Endothelial cell (in vitro differentiated cells): ENCODE measurements around the gene RGL2. TPM values are rescaled to one million over a fixed set of nuclear protein-coding genes. Genes with fewer than 3 reads are reported as not detected.
A peak's percentile ranks its signal among the peaks of the same experiment; 100 is the strongest.

ENCODE experiments used
- DNase-seq: peaks from one replicate; pipeline ENCODE4 v3.0.0; 2021; ENCODE audit warnings: low spot score
- H3K27ac Mint-ChIP-seq: one replicate; pipeline ENCODE4 v1.8.0; 2021; ENCODE audit warnings: mixed read lengths, inconsistent platforms; ENCODE audit not compliant: unreplicated experiment
- H3K27me3 Mint-ChIP-seq: one replicate; pipeline ENCODE4 v1.8.0; 2021; ENCODE audit warnings: mild to moderate bottlenecking, moderate library complexity, mixed read lengths, inconsistent platforms; ENCODE audit not compliant: unreplicated experiment
- H3K36me3 Mint-ChIP-seq: one replicate; pipeline ENCODE4 v1.8.0; 2021; ENCODE audit warnings: mild to moderate bottlenecking, low read depth, mixed read lengths, inconsistent platforms; ENCODE audit not compliant: unreplicated experiment
- H3K4me1 Mint-ChIP-seq: one replicate; pipeline ENCODE4 v1.8.0; 2021; ENCODE audit warnings: mild to moderate bottlenecking, mixed read lengths, inconsistent platforms; ENCODE audit not compliant: unreplicated experiment
- H3K4me3 Mint-ChIP-seq: one replicate; pipeline ENCODE4 v1.8.0; 2021; ENCODE audit warnings: mild to moderate bottlenecking, mixed read lengths, inconsistent platforms; ENCODE audit not compliant: unreplicated experiment
- H3K9me3 Mint-ChIP-seq: one replicate; pipeline ENCODE4 v1.8.0; 2021; ENCODE audit warnings: mixed read lengths, inconsistent platforms; ENCODE audit not compliant: unreplicated experiment
- total RNA-seq: library from RNA; stranded (reverse); fragmentation: NEBNext Ultra II Directional; extraction: Animal tissue kit (Norgen Biotek cat#: 25700); gene quantifications from one replicate; pipeline ENCODE4 v1.2.1, GENCODE V29; 2021; ENCODE audit not compliant: unreplicated experiment
- TF ChIP-seq, protein P1 (sequence below): fragments of 200-600 bp; sonication (generic); IDR thresholded peaks from one replicate; pipeline ENCODE4 v1.5.0; 2021; ENCODE audit warnings: antibody characterized with exemption; ENCODE audit not compliant: unreplicated experiment

RGL2 gene
- total RNA-seq, 1 donor from 2014 or later: 167 TPM

DNA sequence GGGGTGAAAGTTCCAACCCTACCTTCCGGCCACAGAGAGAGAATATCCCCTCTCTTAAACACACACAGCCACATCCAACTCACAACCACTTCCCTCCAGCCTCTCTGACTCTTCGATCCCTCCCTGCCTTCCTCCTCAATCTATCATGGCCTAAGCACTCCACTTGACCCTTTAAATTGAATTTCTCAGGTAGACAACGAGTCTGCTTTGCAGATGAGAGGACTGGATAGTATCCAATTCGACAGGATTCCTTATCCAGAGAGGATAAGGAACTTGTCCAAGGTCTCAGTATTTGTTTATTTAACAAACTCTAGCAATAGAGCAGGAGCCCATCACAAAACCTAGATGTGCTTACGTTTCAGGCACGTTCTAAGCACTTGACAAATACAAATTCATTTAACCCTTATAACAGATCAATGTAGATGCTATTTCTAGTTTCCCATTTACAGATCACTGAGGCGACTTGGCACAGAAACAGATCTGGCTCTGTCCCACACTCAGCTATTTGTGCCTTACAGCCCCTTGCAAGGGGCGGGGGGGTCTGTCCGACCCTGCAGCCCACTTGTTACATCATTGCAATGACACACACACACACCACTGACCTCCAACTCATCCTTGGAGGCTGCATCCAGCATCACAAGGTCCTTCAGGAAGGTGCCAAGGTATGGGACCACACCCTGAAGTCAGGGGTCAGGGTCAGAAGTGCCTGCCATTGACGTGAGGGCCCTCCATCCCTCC lies 4.5 kb downstream of the RGL2 start:
- Mint-ChIP-seq H3K9me3 (no peaks in the 10 kb centered on the region), H3K36me3 (peaks cover 22% of the 10 kb centered on the region), H3K27ac (no peak overlapping the region), H3K4me3 (peak overlapping the region; percentile 26), H3K27me3 (peaks cover 33% of the 10 kb centered on the region), H3K4me1 (peaks cover 34% of the 10 kb centered on the region)
- TF ChIP-seq, protein P1, sequence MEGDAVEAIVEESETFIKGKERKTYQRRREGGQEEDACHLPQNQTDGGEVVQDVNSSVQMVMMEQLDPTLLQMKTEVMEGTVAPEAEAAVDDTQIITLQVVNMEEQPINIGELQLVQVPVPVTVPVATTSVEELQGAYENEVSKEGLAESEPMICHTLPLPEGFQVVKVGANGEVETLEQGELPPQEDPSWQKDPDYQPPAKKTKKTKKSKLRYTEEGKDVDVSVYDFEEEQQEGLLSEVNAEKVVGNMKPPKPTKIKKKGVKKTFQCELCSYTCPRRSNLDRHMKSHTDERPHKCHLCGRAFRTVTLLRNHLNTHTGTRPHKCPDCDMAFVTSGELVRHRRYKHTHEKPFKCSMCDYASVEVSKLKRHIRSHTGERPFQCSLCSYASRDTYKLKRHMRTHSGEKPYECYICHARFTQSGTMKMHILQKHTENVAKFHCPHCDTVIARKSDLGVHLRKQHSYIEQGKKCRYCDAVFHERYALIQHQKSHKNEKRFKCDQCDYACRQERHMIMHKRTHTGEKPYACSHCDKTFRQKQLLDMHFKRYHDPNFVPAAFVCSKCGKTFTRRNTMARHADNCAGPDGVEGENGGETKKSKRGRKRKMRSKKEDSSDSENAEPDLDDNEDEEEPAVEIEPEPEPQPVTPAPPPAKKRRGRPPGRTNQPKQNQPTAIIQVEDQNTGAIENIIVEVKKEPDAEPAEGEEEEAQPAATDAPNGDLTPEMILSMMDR: no peak
- DNase-seq: no peak

- Mint-ChIP-seq H3K36me3 (peaks cover 22% of the 10 kb centered on the region), H3K4me3 (peak overlapping the region; percentile 74), H3K4me1 (peaks cover 43% of the 10 kb centered on the region), H3K27ac (peak overlapping the region; percentile 68), H3K9me3 (no peaks in the 10 kb centered on the region), H3K27me3 (peaks cover 28% of the 10 kb centered on the region)
- TF ChIP-seq, protein P1: no peak
- no peak for DNase-seq
Observed at GRCh38 chr6:33292996-33293682, 5.6 kb downstream of the RGL2 start.

GRCh38 chr6:33290459-33290858 lies 8.3 kb downstream of the RGL2 start:
- peaks cover 44% of the 10 kb centered on the region for H3K4me1 Mint-ChIP-seq
- peaks cover 33% of the 10 kb centered on the region for H3K36me3 Mint-ChIP-seq
- H3K9me3 Mint-ChIP-seq: no peaks in the 10 kb centered on the region
- H3K4me3 Mint-ChIP-seq: peak overlapping the region; percentile 95
- TF ChIP-seq, protein P1: no peak
- peaks cover 10% of the 10 kb centered on the region for H3K27me3 Mint-ChIP-seq
- H3K27ac Mint-ChIP-seq: peak overlapping the region; percentile 81
- no peak for DNase-seq

DNA sequence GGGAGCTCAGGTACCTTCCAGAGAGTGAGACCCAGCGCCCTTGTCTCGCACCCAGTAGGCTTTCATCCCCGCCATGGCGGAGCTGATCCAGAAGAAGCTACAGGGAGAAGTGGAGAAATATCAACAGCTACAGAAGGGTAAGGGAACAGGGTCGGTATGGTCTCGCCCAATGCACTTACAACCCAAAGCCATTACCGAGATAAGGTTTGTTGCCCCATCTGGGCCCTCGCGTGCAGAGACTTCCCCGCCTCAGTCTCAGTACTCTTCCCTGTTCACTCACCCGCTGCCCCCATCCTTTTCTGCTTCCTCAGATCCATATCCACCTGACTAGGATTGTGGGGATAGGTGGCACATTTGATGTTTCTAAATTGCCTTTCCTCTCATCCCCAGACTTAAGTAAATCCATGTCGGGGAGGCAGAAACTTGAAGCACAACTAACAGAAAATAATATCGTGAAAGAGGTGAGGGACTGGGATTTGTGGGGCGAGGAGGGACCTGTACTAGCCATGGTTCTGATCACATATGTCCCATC lies 8.9 kb downstream of the RGL2 start:
- H3K9me3 Mint-ChIP-seq: no peaks in the 10 kb centered on the region

More for the DNA sequence above, 8.9 kb downstream of the RGL2 start:
- Mint-ChIP-seq H3K4me3 (peak overlapping the region; percentile 95), H3K27me3 (peaks cover 10% of the 10 kb centered on the region), H3K27ac (peak overlapping the region; percentile 81), H3K36me3 (peaks cover 32% of the 10 kb centered on the region), H3K4me1 (peaks cover 44% of the 10 kb centered on the region)
- TF ChIP-seq, protein P1: no peak
- DNase-seq: no peak
